Measurements from ENCODE around the gene SLC25A12. TPM values are rescaled to one million over a fixed set of nuclear protein-coding genes. Genes with fewer than 3 reads are reported as not detected.

Gene SLC25A12
- total RNA-seq, 1 experiment from 2014 or later: 17.7 TPM

DNA sequence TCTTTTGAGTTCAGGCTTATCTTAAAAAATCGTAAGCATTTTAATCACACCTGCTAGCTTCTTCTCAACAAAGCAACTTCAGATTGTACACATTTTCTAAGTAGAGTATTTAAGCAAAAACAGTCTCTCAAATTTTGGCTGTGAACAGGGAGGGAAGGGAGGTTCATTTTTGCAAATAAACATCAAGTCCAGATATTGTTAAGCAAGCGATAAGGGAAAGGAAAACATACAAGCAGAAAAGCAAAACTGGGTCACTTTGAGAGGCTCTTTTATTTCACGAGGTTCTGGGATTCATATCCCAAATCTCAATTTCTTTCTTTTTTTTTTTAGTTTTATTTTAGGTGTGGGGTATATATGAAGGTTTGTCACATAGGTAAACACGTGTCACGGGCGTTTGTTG, 79.9 kb downstream of the SLC25A12 start:
- H3K4me1 ChIP-seq (ENCODE audit: insufficient read depth, low read length, poor library complexity, severe bottlenecking): peaks cover 18% of the 10 kb centered on the region
- no peaks in the 10 kb centered on the region for H3K27me3 ChIP-seq (replicated peaks; ENCODE audit: insufficient read depth, low read depth, low read length, poor library complexity)
- ChIA-PET POLR2A (ENCODE audit: low non-redundant PET) (no interaction called here), CTCF (no interaction called here)
- intact Hi-C loops (cut with micrococcal nuclease; ENCODE audit: unreplicated experiment): loop anchor here (10.0 kb wide), 1 partner anchor 651 kb away; no protein-coding TSS in a partner anchor
- TF ChIP-seq EZH2 (IDR thresholded peaks at IDR 0.05; ENCODE audit: borderline replicate concordance, low read depth, low read length, poor library complexity, severe bottlenecking): no peak
- TF ChIP-seq, protein P1, sequence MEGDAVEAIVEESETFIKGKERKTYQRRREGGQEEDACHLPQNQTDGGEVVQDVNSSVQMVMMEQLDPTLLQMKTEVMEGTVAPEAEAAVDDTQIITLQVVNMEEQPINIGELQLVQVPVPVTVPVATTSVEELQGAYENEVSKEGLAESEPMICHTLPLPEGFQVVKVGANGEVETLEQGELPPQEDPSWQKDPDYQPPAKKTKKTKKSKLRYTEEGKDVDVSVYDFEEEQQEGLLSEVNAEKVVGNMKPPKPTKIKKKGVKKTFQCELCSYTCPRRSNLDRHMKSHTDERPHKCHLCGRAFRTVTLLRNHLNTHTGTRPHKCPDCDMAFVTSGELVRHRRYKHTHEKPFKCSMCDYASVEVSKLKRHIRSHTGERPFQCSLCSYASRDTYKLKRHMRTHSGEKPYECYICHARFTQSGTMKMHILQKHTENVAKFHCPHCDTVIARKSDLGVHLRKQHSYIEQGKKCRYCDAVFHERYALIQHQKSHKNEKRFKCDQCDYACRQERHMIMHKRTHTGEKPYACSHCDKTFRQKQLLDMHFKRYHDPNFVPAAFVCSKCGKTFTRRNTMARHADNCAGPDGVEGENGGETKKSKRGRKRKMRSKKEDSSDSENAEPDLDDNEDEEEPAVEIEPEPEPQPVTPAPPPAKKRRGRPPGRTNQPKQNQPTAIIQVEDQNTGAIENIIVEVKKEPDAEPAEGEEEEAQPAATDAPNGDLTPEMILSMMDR (conservative IDR thresholded peaks at IDR 0.05; ENCODE audit: low read depth, low read length): no peak
- no peak overlapping the region for H3K4me3 ChIP-seq (ENCODE audit: low read depth, low read length, poor library complexity, severe bottlenecking)
- H3K9me3 ChIP-seq (ENCODE audit: low read depth, low read length, poor library complexity, severe bottlenecking): no peaks in the 10 kb centered on the region
- no TSS peak for BruUV-seq (replicated peaks)
- DNase-seq (ENCODE audit: low spot score): no peak
- H3K36me3 ChIP-seq (ENCODE audit: insufficient read depth, low read length, poor library complexity, severe bottlenecking): no peaks in the 10 kb centered on the region
- no peak overlapping the region for H3K27ac ChIP-seq (ENCODE audit: low read depth, low read length, poor library complexity, severe bottlenecking)

DNA sequence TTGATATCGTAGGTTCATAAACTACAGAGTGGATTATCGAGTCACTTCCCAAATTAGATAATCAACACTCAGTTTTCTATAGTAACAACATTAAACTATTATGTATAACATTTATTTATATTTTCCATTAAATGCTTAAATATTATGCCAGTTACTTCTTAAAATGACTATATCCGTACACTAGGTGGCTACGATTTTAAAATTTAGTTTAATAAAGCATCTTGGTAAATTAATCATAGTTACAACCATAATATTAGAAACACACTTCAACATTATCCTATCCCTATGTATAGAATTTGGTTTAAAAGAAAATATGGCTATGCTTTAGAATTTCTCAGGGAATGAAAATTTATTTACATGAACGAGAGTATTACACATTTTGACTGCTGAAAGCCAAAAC, 80.3 kb downstream of the SLC25A12 start:
- Histone ChIP-seq H3K9me3 (ENCODE audit: low read depth, low read length, poor library complexity, severe bottlenecking) (no peaks in the 10 kb centered on the region), H3K4me1 (ENCODE audit: insufficient read depth, low read length, poor library complexity, severe bottlenecking) (peaks cover 18% of the 10 kb centered on the region), H3K27me3 (replicated peaks; ENCODE audit: insufficient read depth, low read depth, low read length, poor library complexity) (no peaks in the 10 kb centered on the region), H3K36me3 (ENCODE audit: insufficient read depth, low read length, poor library complexity, severe bottlenecking) (no peaks in the 10 kb centered on the region), H3K27ac (ENCODE audit: low read depth, low read length, poor library complexity, severe bottlenecking) (no peak overlapping the region), H3K4me3 (ENCODE audit: low read depth, low read length, poor library complexity, severe bottlenecking) (no peak overlapping the region)
- POLR2A ChIA-PET (ENCODE audit: low non-redundant PET): no interaction called here
- no peak for TF ChIP-seq EZH2 (IDR thresholded peaks at IDR 0.05; ENCODE audit: borderline replicate concordance, low read depth, low read length, poor library complexity, severe bottlenecking)
- TF ChIP-seq, protein P1 (conservative IDR thresholded peaks at IDR 0.05; ENCODE audit: low read depth, low read length): no peak; the same call in 1 of the 2 replicates
- no TSS peak for BruUV-seq (replicated peaks)
- DNase-seq (ENCODE audit: low spot score): no peak
- intact Hi-C loops (cut with micrococcal nuclease; ENCODE audit: unreplicated experiment): loop anchor here (10.0 kb wide), 1 partner anchor 651 kb away; no protein-coding TSS in a partner anchor
- CTCF ChIA-PET: no interaction called here

DNA sequence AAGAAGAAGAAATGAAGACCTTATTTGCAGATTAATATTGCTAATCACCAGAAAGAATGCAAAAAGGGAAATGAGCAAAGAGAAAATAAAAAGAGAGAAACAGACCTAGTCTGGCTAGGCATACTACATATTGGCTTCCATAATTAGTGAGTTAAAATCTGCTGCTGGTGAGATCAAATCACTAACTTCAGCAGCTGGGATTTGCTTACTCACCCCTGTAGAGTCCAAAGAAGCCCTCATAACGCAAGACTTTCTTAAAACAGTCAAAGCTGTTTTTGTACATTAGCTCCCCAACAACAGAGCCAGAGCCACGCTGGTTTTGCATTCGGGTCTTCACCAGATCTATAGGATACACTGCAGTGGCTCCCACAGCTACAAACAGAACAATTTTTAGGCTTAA, 80.9 kb downstream of the SLC25A12 start:
- Histone ChIP-seq H3K4me1 (ENCODE audit: insufficient read depth, low read length, poor library complexity, severe bottlenecking) (peaks cover 18% of the 10 kb centered on the region), H3K4me3 (ENCODE audit: low read depth, low read length, poor library complexity, severe bottlenecking) (no peak overlapping the region), H3K36me3 (ENCODE audit: insufficient read depth, low read length, poor library complexity, severe bottlenecking) (no peaks in the 10 kb centered on the region), H3K9me3 (ENCODE audit: low read depth, low read length, poor library complexity, severe bottlenecking) (no peaks in the 10 kb centered on the region), H3K27ac (ENCODE audit: low read depth, low read length, poor library complexity, severe bottlenecking) (no peak overlapping the region), H3K27me3 (replicated peaks; ENCODE audit: insufficient read depth, low read depth, low read length, poor library complexity) (no peaks in the 10 kb centered on the region)
- POLR2A ChIA-PET (ENCODE audit: low non-redundant PET): no interaction called here
- TF ChIP-seq, protein P1 (conservative IDR thresholded peaks at IDR 0.05; ENCODE audit: low read depth, low read length): no peak
- TF ChIP-seq EZH2 (IDR thresholded peaks at IDR 0.05; ENCODE audit: borderline replicate concordance, low read depth, low read length, poor library complexity, severe bottlenecking): no peak
- BruUV-seq (replicated peaks): no TSS peak
- CTCF ChIA-PET: interaction anchor here (3.1 kb wide), 1 partner anchor 291 kb away, joined by 11 read pairs; the partner anchor contains the start of gene DLX2
- intact Hi-C loops (cut with micrococcal nuclease; ENCODE audit: unreplicated experiment): loop anchor here (10.0 kb wide), 1 partner anchor 652 kb away; no protein-coding TSS in a partner anchor
- no peak for DNase-seq (ENCODE audit: low spot score)
